Panc1 (cell line): ENCODE measurements around the gene ERMAP.

Experiments
- CTCF ChIP-seq: fragments of 450-650 bp; IDR thresholded peaks from 2 replicates; pipeline ENCODE4 v1.5.1; 2017; ENCODE audit warnings: mild to moderate bottlenecking
- POLR2AphosphoS5 ChIP-seq: IDR thresholded peaks from 2 replicates; pipeline ENCODE4 v1.6.1; 2012; ENCODE audit warnings: mild to moderate bottlenecking, low read depth, low read length, moderate library complexity
- REST ChIP-seq, 2 experiments: IDR thresholded peaks; 2 replicates each; pipeline ENCODE4 v1.6.1; 2011 to 2012; ENCODE audit warnings: low read depth in 2 of 2, control low read depth in 1 of 2, low read length in 1 of 2, mild to moderate bottlenecking in 1 of 2, moderate library complexity in 1 of 2; ENCODE audit not compliant: insufficient read depth in 1 of 2
- SIN3A ChIP-seq: IDR thresholded peaks from 2 replicates; pipeline ENCODE4 v1.6.1; 2012; ENCODE audit warnings: low read depth, mild to moderate bottlenecking, low read length, moderate library complexity, borderline replicate concordance; ENCODE audit not compliant: insufficient read depth
- TCF7L2 ChIP-seq: IDR thresholded peaks from 2 replicates; pipeline ENCODE4 v1.6.1; 2011; ENCODE audit warnings: mild to moderate bottlenecking, low read depth, low read length, inconsistent platforms

DNA sequence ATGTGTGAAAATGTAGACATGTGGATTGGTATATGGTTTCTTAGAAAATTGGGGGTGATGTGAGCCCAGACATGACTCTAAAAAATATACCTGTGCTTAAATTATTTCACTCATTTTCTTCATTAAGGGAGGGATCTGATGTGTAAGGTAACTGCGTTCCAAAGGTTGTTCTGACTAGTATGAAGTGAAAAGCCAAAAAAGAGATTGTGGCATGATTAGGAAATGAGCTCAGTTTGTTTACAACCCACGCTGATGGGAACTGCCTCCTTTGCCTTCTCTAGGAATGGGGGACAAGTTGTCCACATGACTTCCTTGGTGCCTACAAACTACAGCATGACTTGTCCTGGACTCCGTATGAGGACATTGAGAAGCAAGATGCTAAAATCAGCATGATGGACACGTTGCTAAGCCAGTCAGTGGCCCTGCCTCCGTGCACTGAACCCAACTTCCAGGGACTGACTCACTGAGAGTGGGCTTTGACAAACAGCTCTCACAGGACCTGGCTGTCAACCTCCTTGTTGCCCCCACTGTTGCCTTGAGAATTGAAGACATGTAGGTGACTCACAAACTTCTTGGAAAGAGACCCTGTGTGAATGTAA is 41.9 kb upstream of the ERMAP start:
- TF ChIP-seq CTCF (no peak), TCF7L2 (no peak), SIN3A (no peak), POLR2AphosphoS5 (no peak), REST (IDR thresholded peaks at IDR 0.05; ENCODE audit: insufficient read depth in 1 of 2, low read depth in 2 of 2, low read length in 1 of 2) (no peak)
